ENCODE data around the gene BCR.

BCR gene

GRCh38 chr22:23277583-23278295 is 97.4 kb downstream of the BCR start:
- no peak for TF ChIP-seq CTCF (IDR thresholded peaks at IDR 0.05; ENCODE audit: poor library complexity, severe bottlenecking)
- ATAC-seq (ENCODE audit: low read depth) (no peak), DNase-seq (ENCODE audit: low spot score) (no peak)
- Histone ChIP-seq H3K27me3 (ENCODE audit: insufficient read depth, poor library complexity, severe bottlenecking) (no peaks in the 10 kb centered on the region), H3K4me3 (ENCODE audit: severe bottlenecking) (no peak overlapping the region), H3K4me1 (ENCODE audit: insufficient read depth, poor library complexity, severe bottlenecking) (peaks cover 41% of the 10 kb centered on the region), H3K27ac (ENCODE audit: poor library complexity, severe bottlenecking) (peak overlapping the region; percentile 77), H3K36me3 (ENCODE audit: low read depth) (peaks cover 68% of the 10 kb centered on the region), H3K9me3 (ENCODE audit: severe bottlenecking) (peaks cover 7% of the 10 kb centered on the region)

- no peak for TF ChIP-seq CTCF (IDR thresholded peaks at IDR 0.05; ENCODE audit: poor library complexity, severe bottlenecking)
- peaks cover 45% of the 10 kb centered on the region for H3K4me1 ChIP-seq (ENCODE audit: insufficient read depth, poor library complexity, severe bottlenecking)
- peaks cover 68% of the 10 kb centered on the region for H3K36me3 ChIP-seq (ENCODE audit: low read depth)
- DNase-seq (ENCODE audit: low spot score) (peak; percentile 87), ATAC-seq (ENCODE audit: low read depth) (peak; percentile 69)
- H3K27ac ChIP-seq (ENCODE audit: poor library complexity, severe bottlenecking), result peak overlapping the region; percentile 77
- H3K27me3 ChIP-seq (ENCODE audit: insufficient read depth, poor library complexity, severe bottlenecking), result no peaks in the 10 kb centered on the region
- H3K4me3 ChIP-seq (ENCODE audit: severe bottlenecking), result no peak overlapping the region
- peaks cover 7% of the 10 kb centered on the region for H3K9me3 ChIP-seq (ENCODE audit: severe bottlenecking)
These were observed 98.8 kb downstream of the BCR start for GRCh38 chr22:23278883-23279675.

- Histone ChIP-seq H3K9me3 (ENCODE audit: severe bottlenecking) (peaks cover 7% of the 10 kb centered on the region), H3K4me3 (ENCODE audit: severe bottlenecking) (no peak overlapping the region), H3K36me3 (ENCODE audit: low read depth) (peaks cover 71% of the 10 kb centered on the region), H3K27ac (ENCODE audit: poor library complexity, severe bottlenecking) (peak overlapping the region; percentile 77), H3K27me3 (ENCODE audit: insufficient read depth, poor library complexity, severe bottlenecking) (no peaks in the 10 kb centered on the region), H3K4me1 (ENCODE audit: insufficient read depth, poor library complexity, severe bottlenecking) (peaks cover 45% of the 10 kb centered on the region)
- ATAC-seq (ENCODE audit: low read depth) (no peak), DNase-seq (ENCODE audit: low spot score) (no peak)
- TF ChIP-seq CTCF (IDR thresholded peaks at IDR 0.05; ENCODE audit: poor library complexity, severe bottlenecking), result no peak
These were observed 99.5 kb downstream of the BCR start for GRCh38 chr22:23279781-23280180.

GRCh38 chr22:23280356-23281052 is 100.2 kb downstream of the BCR start:
- Histone ChIP-seq H3K27ac (ENCODE audit: poor library complexity, severe bottlenecking) (peak overlapping the region; percentile 77), H3K4me1 (ENCODE audit: insufficient read depth, poor library complexity, severe bottlenecking) (peaks cover 45% of the 10 kb centered on the region), H3K36me3 (ENCODE audit: low read depth) (peaks cover 72% of the 10 kb centered on the region), H3K4me3 (ENCODE audit: severe bottlenecking) (no peak overlapping the region), H3K27me3 (ENCODE audit: insufficient read depth, poor library complexity, severe bottlenecking) (no peaks in the 10 kb centered on the region), H3K9me3 (ENCODE audit: severe bottlenecking) (peaks cover 7% of the 10 kb centered on the region)
- peak; percentile 54 for DNase-seq (ENCODE audit: low spot score)
- no peak for TF ChIP-seq CTCF (IDR thresholded peaks at IDR 0.05; ENCODE audit: poor library complexity, severe bottlenecking)
- no peak for ATAC-seq (ENCODE audit: low read depth)
